Spleen (tissue), 3 donors: ENCODE results near the gene TMEM47.

Experiments
- POLR2A ChIP-seq, 3 donors: fragments of 450-650 bp; IDR thresholded peaks; one replicate each; pipeline ENCODE4 v1.5.1; 2017; ENCODE audit warnings: antibody characterized with exemption in 3 of 3, mild to moderate bottlenecking in 1 of 3
- POLR2AphosphoS5 ChIP-seq, 3 donors: sonication (generic); formaldehyde crosslinking; IDR thresholded peaks; one replicate each; pipeline ENCODE4 v1.5.1; 2017; ENCODE audit warnings: antibody characterized with exemption in 3 of 3

GRCh38 chrX:34584781-34585180 is 72.3 kb downstream of the TMEM47 start:
- TF ChIP-seq POLR2AphosphoS5 (IDR thresholded peaks at IDR 0.05) (no peak), POLR2A (IDR thresholded peaks at IDR 0.05) (no peak)
